ENCODE results near the gene RBMS1.

- TF ChIP-seq, protein P1, sequence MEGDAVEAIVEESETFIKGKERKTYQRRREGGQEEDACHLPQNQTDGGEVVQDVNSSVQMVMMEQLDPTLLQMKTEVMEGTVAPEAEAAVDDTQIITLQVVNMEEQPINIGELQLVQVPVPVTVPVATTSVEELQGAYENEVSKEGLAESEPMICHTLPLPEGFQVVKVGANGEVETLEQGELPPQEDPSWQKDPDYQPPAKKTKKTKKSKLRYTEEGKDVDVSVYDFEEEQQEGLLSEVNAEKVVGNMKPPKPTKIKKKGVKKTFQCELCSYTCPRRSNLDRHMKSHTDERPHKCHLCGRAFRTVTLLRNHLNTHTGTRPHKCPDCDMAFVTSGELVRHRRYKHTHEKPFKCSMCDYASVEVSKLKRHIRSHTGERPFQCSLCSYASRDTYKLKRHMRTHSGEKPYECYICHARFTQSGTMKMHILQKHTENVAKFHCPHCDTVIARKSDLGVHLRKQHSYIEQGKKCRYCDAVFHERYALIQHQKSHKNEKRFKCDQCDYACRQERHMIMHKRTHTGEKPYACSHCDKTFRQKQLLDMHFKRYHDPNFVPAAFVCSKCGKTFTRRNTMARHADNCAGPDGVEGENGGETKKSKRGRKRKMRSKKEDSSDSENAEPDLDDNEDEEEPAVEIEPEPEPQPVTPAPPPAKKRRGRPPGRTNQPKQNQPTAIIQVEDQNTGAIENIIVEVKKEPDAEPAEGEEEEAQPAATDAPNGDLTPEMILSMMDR (conservative IDR thresholded peaks at IDR 0.05; ENCODE audit: low read depth, low read length) = no peak
- TF ChIP-seq POLR2A (IDR thresholded peaks at IDR 0.05; ENCODE audit: low read depth, low read length) (no peak), BHLHE40 (IDR thresholded peaks at IDR 0.05; ENCODE audit: low read depth, low read length) (no peak), RAD21 (IDR thresholded peaks at IDR 0.05; ENCODE audit: low read length) (no peak), SMC3 (IDR thresholded peaks at IDR 0.05; ENCODE audit: low read depth, low read length) (no peak)
Measured at GRCh38 chr2:160428405-160428763, 65.2 kb downstream of the RBMS1 start.

Measured in IMR-90 (cell line).